ENCODE measurements around the gene KRTAP2-1.
"Not testable (repeated sequence)": the region's sequence is repeated elsewhere in the genome, so short reads cannot be mapped to it uniquely, and the experiment has no call there.

The KRTAP2-1 gene

GRCh38 chr17:41012326-41013120, 34.6 kb downstream of the KRTAP2-1 start:
- no peak for DNase-seq

GRCh38 chr17:41010441-41010840, 36.7 kb downstream of the KRTAP2-1 start:
- no peak for DNase-seq

GRCh38 chr17:41009936-41010335, 37.2 kb downstream of the KRTAP2-1 start:
- no peak for DNase-seq

GRCh38 chr17:41009301-41009760, 37.8 kb downstream of the KRTAP2-1 start:
- DNase-seq = no peak

- no peak for DNase-seq
These were observed 38.3 kb downstream of the KRTAP2-1 start, which contains the start of gene KRTAP3-1 for GRCh38 chr17:41008811-41009210. TSS of gene KRTAP3-1 (minus strand) at chr17:41009128. CDS start at chr17:41009074, 54 bp downstream.

GRCh38 chr17:41004397-41004796, 42.7 kb downstream of the KRTAP2-1 start:
- DNase-seq = no peak

GRCh38 chr17:41003926-41004325, 43.2 kb downstream of the KRTAP2-1 start:
- DNase-seq = no peak

- DNase-seq = no peak
These were observed 44.3 kb downstream of the KRTAP2-1 start for GRCh38 chr17:41002814-41003213.

- DNase-seq = no peak
These were observed 45.3 kb downstream of the KRTAP2-1 start for GRCh38 chr17:41001795-41002194.

GRCh38 chr17:40999563-40999962, 47.6 kb downstream of the KRTAP2-1 start, which contains the start of gene KRTAP3-2:
TSS of gene KRTAP3-2 (minus strand) at chr17:40999906. CDS start at chr17:40999853, 53 bp downstream.
- not testable (repeated sequence) for DNase-seq

GRCh38 chr17:40997361-40997760, 49.8 kb downstream of the KRTAP2-1 start:
- no peak for DNase-seq

- no peak for DNase-seq
These were observed 50.3 kb downstream of the KRTAP2-1 start for GRCh38 chr17:40996829-40997228.

Data from activated gamma-delta T cell (primary cell).